OCI-LY1 (cell line): ENCODE measurements around the gene SFMBT2.

Experiments used
- H2AFZ ChIP-seq: fragments of 200-600 bp; sonication (generic), shearing (Covaris generic); 2 replicates; pipeline ENCODE4 v1.6.0; 2014; ENCODE audit warnings: antibody characterized with exemption, mild to moderate bottlenecking, low read length
- H3F3A ChIP-seq: fragments of 200-600 bp; sonication (generic), shearing (Covaris generic); 2 replicates; pipeline ENCODE4 v1.6.0; 2014; ENCODE audit warnings: mild to moderate bottlenecking, antibody characterized with exemption, low read length, moderate library complexity; ENCODE audit not compliant: insufficient read depth
- H3K27ac ChIP-seq: fragments of 200-600 bp; sonication (generic); 2 replicates; pipeline ENCODE4 v1.5.1; 2014; ENCODE audit warnings: low read length, mixed run types, mild to moderate bottlenecking, low read depth; ENCODE audit not compliant: poor library complexity, severe bottlenecking
- H3K27me3 ChIP-seq: fragments of 200-600 bp; sonication (generic); 2 replicates; pipeline ENCODE4 v1.6.0; 2014; ENCODE audit warnings: antibody characterized with exemption, mild to moderate bottlenecking, low read length, moderate library complexity; ENCODE audit not compliant: insufficient read depth
- H3K36me3 ChIP-seq: fragments of 200-600 bp; sonication (generic); 2 replicates; pipeline ENCODE4 v1.6.1; 2014; ENCODE audit warnings: mild to moderate bottlenecking, antibody characterized with exemption, low read length, moderate library complexity, mixed read lengths; ENCODE audit not compliant: insufficient read depth
- H3K4me1 ChIP-seq: fragments of 200-600 bp; sonication (generic); 2 replicates; pipeline ENCODE4 v1.5.1; 2014; ENCODE audit warnings: mild to moderate bottlenecking, low read length, moderate library complexity; ENCODE audit not compliant: insufficient read depth, severe bottlenecking
- H3K4me2 ChIP-seq: fragments of 200-600 bp; sonication (generic), shearing (Covaris generic); 2 replicates; pipeline ENCODE4 v1.6.1; 2014; ENCODE audit warnings: low read length
- H3K4me3 ChIP-seq: fragments of 200-600 bp; sonication (generic); 2 replicates; pipeline ENCODE4 v1.5.1; 2014; ENCODE audit warnings: low read length, low read depth, mild to moderate bottlenecking, mixed read lengths; ENCODE audit not compliant: poor library complexity, severe bottlenecking
- H3K79me2 ChIP-seq: fragments of 200-600 bp; shearing (Covaris generic); 2 replicates; pipeline ENCODE4 v1.6.1; 2016; ENCODE audit warnings: mixed run types, low read length, mixed read lengths; ENCODE audit not compliant: insufficient read depth
- H3K9ac ChIP-seq: fragments of 200-600 bp; sonication (generic), shearing (Covaris generic); 2 replicates; pipeline ENCODE4 v1.6.1; 2014; ENCODE audit warnings: mild to moderate bottlenecking, low read length, mixed read lengths
- H3K9me2 ChIP-seq: fragments of 200-600 bp; sonication (generic), shearing (Covaris generic); 2 replicates; pipeline ENCODE4 v1.6.1; 2014; ENCODE audit warnings: low read depth, mild to moderate bottlenecking, low read length, mixed read lengths
- H3K9me3 ChIP-seq: fragments of 200-600 bp; shearing (Covaris generic); 2 replicates; pipeline ENCODE4 v1.6.1; 2014; ENCODE audit warnings: low read length, mixed read lengths
- H4K20me1 ChIP-seq: fragments of 200-600 bp; sonication (generic), shearing (Covaris generic); 2 replicates; pipeline ENCODE4 v1.6.0; 2016; ENCODE audit warnings: mild to moderate bottlenecking, low read length; ENCODE audit not compliant: insufficient read depth
- EZH2 ChIP-seq: fragments of 200-600 bp; sonication (generic), shearing (Covaris generic); IDR thresholded peaks from 2 replicates; pipeline ENCODE4 v1.8.0; 2017; ENCODE audit warnings: borderline replicate concordance, mixed run types, mild to moderate bottlenecking, antibody characterized with exemption, low read length, moderate library complexity, mixed read lengths
- TF ChIP-seq, protein P1 (sequence below): fragments of 200-600 bp; sonication (generic), shearing (Covaris generic); IDR thresholded peaks from 2 replicates; pipeline ENCODE4 v1.5.1; 2017; ENCODE audit warnings: mild to moderate bottlenecking, antibody characterized with exemption, low read length, moderate library complexity, mixed read lengths

Gene SFMBT2

DNA sequence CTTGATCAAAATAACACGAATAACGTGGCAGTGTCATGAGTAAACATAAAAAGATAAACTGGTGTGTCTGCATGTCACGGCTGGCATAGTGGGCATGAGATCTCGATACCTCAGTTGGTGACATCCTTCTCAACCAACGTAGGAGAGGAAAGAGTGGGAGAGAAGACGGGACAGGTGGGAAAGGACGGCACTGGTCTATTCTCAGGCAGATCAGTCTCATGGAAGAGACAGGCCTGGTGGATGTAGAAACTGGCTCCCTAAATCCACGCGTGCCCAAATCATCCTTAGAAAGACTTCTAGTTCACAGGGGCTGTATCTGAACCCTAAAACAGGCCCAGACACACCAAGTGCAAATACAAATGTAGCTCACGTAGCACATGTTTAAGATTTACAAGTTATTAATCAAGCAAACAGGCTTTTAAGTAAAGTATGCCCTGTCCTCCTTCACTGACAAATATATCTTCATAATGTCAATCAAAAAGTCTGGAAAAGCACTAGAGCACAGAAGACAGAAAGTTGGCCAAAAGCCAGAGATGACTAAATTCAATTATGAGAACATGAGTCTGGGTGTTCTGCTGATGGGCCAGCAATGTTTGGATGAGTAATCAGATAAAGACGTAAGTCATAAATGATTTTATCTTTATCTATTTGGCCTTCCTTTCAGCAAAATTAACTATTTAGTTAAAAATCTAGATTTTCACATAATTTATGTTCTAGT lies 56.3 kb downstream of the SFMBT2 start:
- no peaks in the 10 kb centered on the region for H3K79me2 ChIP-seq
- no peaks in the 10 kb centered on the region for H3K27me3 ChIP-seq
- H3K9me3 ChIP-seq, result no peaks in the 10 kb centered on the region
- H3K4me2 ChIP-seq, result no peak overlapping the region
- no peaks in the 10 kb centered on the region for H4K20me1 ChIP-seq
- H3K4me1 ChIP-seq, result no peaks in the 10 kb centered on the region
- no peak for TF ChIP-seq EZH2
- TF ChIP-seq, protein P1, sequence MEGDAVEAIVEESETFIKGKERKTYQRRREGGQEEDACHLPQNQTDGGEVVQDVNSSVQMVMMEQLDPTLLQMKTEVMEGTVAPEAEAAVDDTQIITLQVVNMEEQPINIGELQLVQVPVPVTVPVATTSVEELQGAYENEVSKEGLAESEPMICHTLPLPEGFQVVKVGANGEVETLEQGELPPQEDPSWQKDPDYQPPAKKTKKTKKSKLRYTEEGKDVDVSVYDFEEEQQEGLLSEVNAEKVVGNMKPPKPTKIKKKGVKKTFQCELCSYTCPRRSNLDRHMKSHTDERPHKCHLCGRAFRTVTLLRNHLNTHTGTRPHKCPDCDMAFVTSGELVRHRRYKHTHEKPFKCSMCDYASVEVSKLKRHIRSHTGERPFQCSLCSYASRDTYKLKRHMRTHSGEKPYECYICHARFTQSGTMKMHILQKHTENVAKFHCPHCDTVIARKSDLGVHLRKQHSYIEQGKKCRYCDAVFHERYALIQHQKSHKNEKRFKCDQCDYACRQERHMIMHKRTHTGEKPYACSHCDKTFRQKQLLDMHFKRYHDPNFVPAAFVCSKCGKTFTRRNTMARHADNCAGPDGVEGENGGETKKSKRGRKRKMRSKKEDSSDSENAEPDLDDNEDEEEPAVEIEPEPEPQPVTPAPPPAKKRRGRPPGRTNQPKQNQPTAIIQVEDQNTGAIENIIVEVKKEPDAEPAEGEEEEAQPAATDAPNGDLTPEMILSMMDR, result no peak
- no peak overlapping the region for H2AFZ ChIP-seq
- H3K27ac ChIP-seq, result no peak overlapping the region
- H3K36me3 ChIP-seq, result peaks cover 33% of the 10 kb centered on the region
- no peaks in the 10 kb centered on the region for H3F3A ChIP-seq
- H3K4me3 ChIP-seq, result no peak overlapping the region
- H3K9ac ChIP-seq, result no peak overlapping the region
- H3K9me2 ChIP-seq, result no peaks in the 10 kb centered on the region

GRCh38 chr10:7351894-7352293 lies 58.9 kb downstream of the SFMBT2 start:
- Histone ChIP-seq H4K20me1 (no peaks in the 10 kb centered on the region), H3K4me2 (no peak overlapping the region), H3K36me3 (peaks cover 7% of the 10 kb centered on the region), H3K79me2 (no peaks in the 10 kb centered on the region), H3K9me2 (no peaks in the 10 kb centered on the region), H3K4me1 (no peaks in the 10 kb centered on the region), H3K27ac (no peak overlapping the region), H3K27me3 (no peaks in the 10 kb centered on the region), H3K9me3 (no peaks in the 10 kb centered on the region), H3K9ac (no peak overlapping the region), H3F3A (no peaks in the 10 kb centered on the region), H2AFZ (no peak overlapping the region), H3K4me3 (no peak overlapping the region)
- no peak for TF ChIP-seq EZH2
- TF ChIP-seq, protein P1, result no peak

- Histone ChIP-seq H2AFZ (no peak overlapping the region), H3K79me2 (no peaks in the 10 kb centered on the region), H3F3A (no peaks in the 10 kb centered on the region), H3K9me2 (no peaks in the 10 kb centered on the region), H3K27ac (no peak overlapping the region), H3K4me3 (no peak overlapping the region), H4K20me1 (no peaks in the 10 kb centered on the region), H3K9ac (no peak overlapping the region), H3K27me3 (no peaks in the 10 kb centered on the region), H3K9me3 (no peaks in the 10 kb centered on the region), H3K36me3 (peaks cover 9% of the 10 kb centered on the region; the same call in 1 of the 2 replicates), H3K4me1 (no peaks in the 10 kb centered on the region), H3K4me2 (no peak overlapping the region)
- TF ChIP-seq, protein P1, result no peak
- TF ChIP-seq EZH2, result no peak
These were observed 60.2 kb downstream of the SFMBT2 start for GRCh38 chr10:7350541-7351195.
